ENCODE measurements around the gene CFTR. TPM values are rescaled to one million over a fixed set of nuclear protein-coding genes. Genes with fewer than 3 reads are reported as not detected.

The CFTR gene
- total and polyA plus RNA-seq, 2 of the 4 experiments (the other 2 are of a cell fraction), result 0.18 to 0.21 TPM

GRCh38 chr7:117555260-117555659, 75.4 kb downstream of the CFTR start:
- H3K56ac ChIP-seq (ENCODE audit: extremely low read depth, insufficient read depth, low read length), result no peak overlapping the region
- no peak overlapping the region for H2BK5ac ChIP-seq (ENCODE audit: low read depth, low read length, poor library complexity, severe bottlenecking)
- H3K36me3 ChIP-seq (ENCODE audit: control insufficient read depth, insufficient read depth, low read length), result no peaks in the 10 kb centered on the region
- H3K4ac ChIP-seq (ENCODE audit: low read depth, low read length), result no peak overlapping the region
- no peak for TF ChIP-seq MXI1 (IDR thresholded peaks at IDR 0.05; ENCODE audit: borderline replicate concordance, low read depth, low read length)
- TF ChIP-seq, protein P1, sequence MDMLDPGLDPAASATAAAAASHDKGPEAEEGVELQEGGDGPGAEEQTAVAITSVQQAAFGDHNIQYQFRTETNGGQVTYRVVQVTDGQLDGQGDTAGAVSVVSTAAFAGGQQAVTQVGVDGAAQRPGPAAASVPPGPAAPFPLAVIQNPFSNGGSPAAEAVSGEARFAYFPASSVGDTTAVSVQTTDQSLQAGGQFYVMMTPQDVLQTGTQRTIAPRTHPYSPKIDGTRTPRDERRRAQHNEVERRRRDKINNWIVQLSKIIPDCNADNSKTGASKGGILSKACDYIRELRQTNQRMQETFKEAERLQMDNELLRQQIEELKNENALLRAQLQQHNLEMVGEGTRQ (IDR thresholded peaks at IDR 0.05; ENCODE audit: low read depth, low read length), result no peak
- no peak for TF ChIP-seq FOS (IDR thresholded peaks at IDR 0.05; ENCODE audit: low read depth, low read length)
- no peak overlapping the region for H3K14ac ChIP-seq (replicated peaks; ENCODE audit: low read depth, low read length)
- no peak overlapping the region for H3K4me3 ChIP-seq (ENCODE audit: insufficient read depth, low read depth, low read length)
- no peak overlapping the region for H3K4me2 ChIP-seq (ENCODE audit: low read depth, low read length)
- ChIA-PET CTCF (no interaction called here), POLR2A (ENCODE audit: unreplicated experiment) (no interaction called here)
- dilution Hi-C loops (cut with HindIII; ENCODE audit: low sequenced_read_pairs, unreplicated experiment) (no loop called here), intact Hi-C loops (cut with micrococcal nuclease) (no loop called here), in situ Hi-C loops (cut with MboI; ENCODE audit: low sequenced_read_pairs) (no loop called here)
- no CpG with 5 or more reads among the region's 5 CpGs for WGBS, 2 experiments (ENCODE audit: extremely low coverage in 2 of 2, insufficient read length in 1 of 2)
- no peak overlapping the region for H3K18ac ChIP-seq (ENCODE audit: low read depth, low read length)
- no peak overlapping the region for H3K9ac ChIP-seq (ENCODE audit: low read depth, low read length)
- no TSS peak for BruUV-seq (replicated peaks)
- H3K23ac ChIP-seq (ENCODE audit: low read depth, low read length), result no peak overlapping the region
- H4K5ac ChIP-seq (ENCODE audit: low read depth, low read length), result no peak overlapping the region
- no peak overlapping the region for H4K8ac ChIP-seq (ENCODE audit: low read depth in 2 of 2, low read length in 2 of 2)
- H4K20me1 ChIP-seq (ENCODE audit: insufficient read depth, low read length), result no peaks in the 10 kb centered on the region
- H2BK15ac ChIP-seq (ENCODE audit: low read depth, low read length), result no peak overlapping the region
- H3K27me3 ChIP-seq (ENCODE audit: control insufficient read depth, insufficient read depth, low read length), result no peaks in the 10 kb centered on the region
- H3K9me1 ChIP-seq (ENCODE audit: insufficient read depth, low read length), result no peaks in the 10 kb centered on the region
- H2AK5ac ChIP-seq (ENCODE audit: low read depth, low read length), result no peak overlapping the region
- ATAC-seq (ENCODE audit: low read depth) (no peak), DNase-seq (no peak)
- H2BK120ac ChIP-seq (ENCODE audit: low read depth, low read length), result no peak overlapping the region
- no peaks in the 10 kb centered on the region for H3K4me1 ChIP-seq (ENCODE audit: control insufficient read depth, insufficient read depth, low read length)
- H3K27ac ChIP-seq (ENCODE audit: insufficient read depth, low read length), result no peak overlapping the region
- H2BK20ac ChIP-seq (ENCODE audit: low read depth, low read length), result no peak overlapping the region
- no peak overlapping the region for H4K91ac ChIP-seq (ENCODE audit: insufficient read depth, low read depth, low read length)
- no peaks in the 10 kb centered on the region for H3K79me1 ChIP-seq (ENCODE audit: low read depth in 1 of 2, low read length in 2 of 2)
- no peak overlapping the region for H2AFZ ChIP-seq (replicated peaks; ENCODE audit: low read length, poor library complexity)
- H2AK9ac ChIP-seq (replicated peaks; ENCODE audit: low read depth, low read length, poor library complexity), result no peak overlapping the region
- H3K9me3 ChIP-seq (ENCODE audit: control insufficient read depth, insufficient read depth, low read length), result no peaks in the 10 kb centered on the region
